Calu3 (cell line): ENCODE results near the gene NCKAP5. TPM values are rescaled to one million over a fixed set of nuclear protein-coding genes. Genes with fewer than 3 reads are reported as not detected.

Experiments used
- BruUV-seq: library from RNA; stranded (reverse); fragments of 400-500 nt; replicated peaks from 2 replicates; lab custom pipeline; 2021; lab: Mats Ljungman, UMichigan
- CTCF ChIA-PET: fragments of 300-600 bp; sonication (Branson Sonifier 250); formaldehyde crosslinking; loops from one replicate; lab custom pipeline; 2022; ENCODE audit warnings: antibody characterized with exemption; lab: Charles Lee
- DNase-seq: peaks from one replicate; pipeline ENCODE4 v3.0.0; 2022
- H3K27ac Mint-ChIP-seq: one replicate; pipeline ENCODE4 v1.8.0; 2022; ENCODE audit warnings: mixed read lengths; ENCODE audit not compliant: unreplicated experiment
- H3K27me3 Mint-ChIP-seq: one replicate; pipeline ENCODE4 v1.8.0; 2022; ENCODE audit warnings: mixed read lengths; ENCODE audit not compliant: unreplicated experiment
- H3K36me3 Mint-ChIP-seq: one replicate; pipeline ENCODE4 v1.8.0; 2022; ENCODE audit warnings: mild to moderate bottlenecking, moderate library complexity, mixed read lengths; ENCODE audit not compliant: insufficient read depth, unreplicated experiment
- H3K4me1 Mint-ChIP-seq: one replicate; pipeline ENCODE4 v1.8.0; 2022; ENCODE audit warnings: mild to moderate bottlenecking, low read depth, mixed read lengths; ENCODE audit not compliant: unreplicated experiment
- H3K4me3 Mint-ChIP-seq: one replicate; pipeline ENCODE4 v1.8.0; 2022; ENCODE audit warnings: mild to moderate bottlenecking, low read depth, moderate library complexity, mixed read lengths; ENCODE audit not compliant: unreplicated experiment
- H3K9me3 Mint-ChIP-seq: one replicate; pipeline ENCODE4 v1.8.0; 2022; ENCODE audit warnings: low read depth, mixed read lengths; ENCODE audit not compliant: unreplicated experiment
- CTCF ChIP-seq: fragments of 200-600 bp; IDR thresholded peaks from one replicate; pipeline ENCODE4 v1.8.0; 2022; ENCODE audit warnings: antibody characterized with exemption; ENCODE audit not compliant: unreplicated experiment
- intact Hi-C: fragments of 100-400 bp; cut with micrococcal nuclease; formaldehyde crosslinking; loops from one replicate; pipeline ENCODE4 v1.10.0; 2022; ENCODE audit not compliant: unreplicated experiment
- total RNA-seq: library from RNA; stranded (reverse); gene quantifications from 2 replicates; pipeline ENCODE4 v1.2.3, GENCODE V29; 2022

Gene NCKAP5
- total RNA-seq, 1 experiment from 2014 or later = 2.2 TPM

- DNase-seq = no peak
- CTCF ChIA-PET = no interaction called here
- Mint-ChIP-seq H3K9me3 (no peaks in the 10 kb centered on the region), H3K36me3 (no peaks in the 10 kb centered on the region), H3K27ac (no peak overlapping the region), H3K4me3 (no peak overlapping the region), H3K4me1 (no peaks in the 10 kb centered on the region), H3K27me3 (no peaks in the 10 kb centered on the region)
- BruUV-seq = no TSS peak
- TF ChIP-seq CTCF = no peak
- intact Hi-C loops = no loop called here
Measured at GRCh38 chr2:132830321-132830827, 737.9 kb downstream of the NCKAP5 start.

GRCh38 chr2:132825601-132826000 lies 742.7 kb downstream of the NCKAP5 start:
- no peaks in the 10 kb centered on the region for H3K36me3 Mint-ChIP-seq
- H3K27me3 Mint-ChIP-seq = no peaks in the 10 kb centered on the region
- no peak for TF ChIP-seq CTCF
- CTCF ChIA-PET = interaction anchor here (0.6 kb wide), 1 partner anchor 14 kb away, joined by 3 read pairs; no protein-coding TSS in a partner anchor
- H3K9me3 Mint-ChIP-seq = no peaks in the 10 kb centered on the region
- intact Hi-C loops = loop anchor here (10.0 kb wide), 1 partner anchor 151 kb away; the partner anchor contains the start of gene LYPD1
- no peak overlapping the region for H3K27ac Mint-ChIP-seq
- no peak overlapping the region for H3K4me3 Mint-ChIP-seq
- H3K4me1 Mint-ChIP-seq = no peaks in the 10 kb centered on the region
- no peak for DNase-seq
- no TSS peak for BruUV-seq

GRCh38 chr2:132824716-132825115 lies 743.5 kb downstream of the NCKAP5 start:
- Mint-ChIP-seq H3K27ac (no peak overlapping the region), H3K4me1 (no peaks in the 10 kb centered on the region), H3K27me3 (no peaks in the 10 kb centered on the region), H3K4me3 (no peak overlapping the region), H3K9me3 (no peaks in the 10 kb centered on the region), H3K36me3 (no peaks in the 10 kb centered on the region)
- intact Hi-C loops = loop anchor here (10.0 kb wide), 1 partner anchor 150 kb away; the partner anchor contains the start of gene LYPD1
- DNase-seq = no peak
- BruUV-seq = no TSS peak
- no peak for TF ChIP-seq CTCF
- CTCF ChIA-PET = no interaction called here

GRCh38 chr2:132816234-132816633 lies 752.0 kb downstream of the NCKAP5 start:
- no peaks in the 10 kb centered on the region for H3K27me3 Mint-ChIP-seq
- intact Hi-C loops = no loop called here
- no peaks in the 10 kb centered on the region for H3K9me3 Mint-ChIP-seq
- BruUV-seq = no TSS peak
- no peaks in the 10 kb centered on the region for H3K36me3 Mint-ChIP-seq
- H3K4me1 Mint-ChIP-seq = no peaks in the 10 kb centered on the region
- no peak for DNase-seq
- no peak for TF ChIP-seq CTCF
- CTCF ChIA-PET = no interaction called here
- H3K27ac Mint-ChIP-seq = no peak overlapping the region
- H3K4me3 Mint-ChIP-seq = no peak overlapping the region
